UCSD-AML1 (cell line): Measurements from ENCODE around the gene PSRC1.

Source experiments
- DNase-seq: peaks from one replicate; lab custom pipeline; 2025; ENCODE audit not compliant: unreplicated experiment; lab: John Stamatoyannopoulos, UW

PSRC1 gene

GRCh38 chr1:109272831-109273547 lies 10.0 kb downstream of the PSRC1 start:
- no peak for DNase-seq

DNA sequence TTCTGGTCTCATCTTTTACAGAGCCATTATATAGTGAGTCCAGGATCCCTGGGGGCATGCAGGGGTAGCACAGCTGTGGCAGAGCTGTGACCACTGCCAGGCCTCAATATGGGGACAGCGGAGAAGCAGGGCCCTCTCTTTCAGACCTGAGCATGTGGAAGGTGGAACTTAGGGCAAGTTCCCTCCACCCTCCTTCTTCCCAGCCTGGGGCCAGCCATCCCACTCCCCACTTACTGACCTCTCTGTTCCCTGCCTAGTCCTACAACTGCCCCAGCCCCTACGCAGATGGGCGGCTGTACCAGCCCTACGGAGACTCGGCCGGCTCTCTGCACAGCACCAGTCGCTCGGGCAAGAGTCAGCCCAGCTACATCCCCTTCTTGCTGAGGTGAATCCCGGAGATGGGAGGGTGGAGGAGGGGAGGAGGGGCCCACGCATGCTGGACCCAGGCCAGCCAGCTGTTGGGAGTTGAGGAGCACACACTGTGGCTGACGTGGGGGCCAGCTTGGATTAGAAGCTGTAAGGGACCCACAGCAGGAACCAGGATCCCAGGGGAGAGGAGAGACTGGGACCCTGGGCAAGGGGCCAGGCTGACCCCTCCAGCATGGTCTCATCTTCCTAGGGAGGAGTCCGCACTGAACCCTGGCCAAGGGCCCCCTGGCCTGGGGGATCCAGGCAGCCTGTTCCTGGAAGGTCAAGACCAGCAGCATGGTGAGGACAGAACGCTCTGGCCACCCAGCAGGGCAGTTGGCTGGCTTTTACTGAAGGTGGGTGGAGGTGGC lies 10.7 kb downstream of the PSRC1 start:
- DNase-seq = no peak

DNA sequence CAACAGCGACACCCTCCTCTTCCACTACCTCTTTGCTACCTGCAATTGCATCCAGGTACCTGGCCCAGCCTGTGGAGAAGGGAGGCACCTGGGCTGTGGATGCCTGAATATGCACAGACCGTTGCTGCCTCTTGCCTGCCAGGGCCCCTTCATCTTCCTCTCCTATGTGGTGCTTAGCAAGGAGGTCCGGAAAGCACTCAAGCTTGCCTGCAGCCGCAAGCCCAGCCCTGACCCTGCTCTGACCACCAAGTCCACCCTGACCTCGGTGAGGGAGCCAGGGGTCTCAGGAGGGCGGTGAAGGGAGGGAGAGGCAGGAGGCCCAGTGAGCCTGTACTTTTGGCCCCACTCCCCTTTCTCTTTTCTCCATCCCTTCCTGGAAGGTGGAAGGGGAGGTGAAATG lies 11.5 kb downstream of the PSRC1 start:
- DNase-seq = no peak

- DNase-seq = no peak
Observed at GRCh38 chr1:109270623-109271317, 12.2 kb downstream of the PSRC1 start.

DNA sequence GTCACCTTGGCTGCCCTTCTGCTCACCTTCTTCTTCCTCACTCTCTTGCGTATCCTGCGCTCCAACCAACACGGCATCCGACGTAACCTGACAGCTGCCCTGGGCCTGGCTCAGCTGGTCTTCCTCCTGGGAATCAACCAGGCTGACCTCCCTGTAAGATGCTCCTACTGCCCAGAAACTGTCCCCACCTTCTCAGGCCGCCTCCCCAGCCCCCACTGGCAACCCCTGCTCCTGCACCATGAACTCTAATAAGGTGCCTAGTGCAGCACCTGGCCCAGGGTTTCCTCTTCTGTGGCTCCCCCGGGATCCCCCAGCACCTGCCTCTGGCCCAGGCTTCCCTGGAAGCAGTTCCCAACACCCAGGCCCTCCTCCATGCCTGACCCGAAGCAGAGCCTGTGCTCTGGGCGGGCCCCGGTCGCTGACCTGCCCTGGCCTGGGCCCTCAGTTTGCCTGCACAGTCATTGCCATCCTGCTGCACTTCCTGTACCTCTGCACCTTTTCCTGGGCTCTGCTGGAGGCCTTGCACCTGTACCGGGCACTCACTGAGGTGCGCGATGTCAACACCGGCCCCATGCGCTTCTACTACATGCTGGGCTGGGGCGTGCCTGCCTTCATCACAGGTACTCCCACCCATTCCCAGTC lies 12.8 kb downstream of the PSRC1 start:
- DNase-seq = no peak

DNA sequence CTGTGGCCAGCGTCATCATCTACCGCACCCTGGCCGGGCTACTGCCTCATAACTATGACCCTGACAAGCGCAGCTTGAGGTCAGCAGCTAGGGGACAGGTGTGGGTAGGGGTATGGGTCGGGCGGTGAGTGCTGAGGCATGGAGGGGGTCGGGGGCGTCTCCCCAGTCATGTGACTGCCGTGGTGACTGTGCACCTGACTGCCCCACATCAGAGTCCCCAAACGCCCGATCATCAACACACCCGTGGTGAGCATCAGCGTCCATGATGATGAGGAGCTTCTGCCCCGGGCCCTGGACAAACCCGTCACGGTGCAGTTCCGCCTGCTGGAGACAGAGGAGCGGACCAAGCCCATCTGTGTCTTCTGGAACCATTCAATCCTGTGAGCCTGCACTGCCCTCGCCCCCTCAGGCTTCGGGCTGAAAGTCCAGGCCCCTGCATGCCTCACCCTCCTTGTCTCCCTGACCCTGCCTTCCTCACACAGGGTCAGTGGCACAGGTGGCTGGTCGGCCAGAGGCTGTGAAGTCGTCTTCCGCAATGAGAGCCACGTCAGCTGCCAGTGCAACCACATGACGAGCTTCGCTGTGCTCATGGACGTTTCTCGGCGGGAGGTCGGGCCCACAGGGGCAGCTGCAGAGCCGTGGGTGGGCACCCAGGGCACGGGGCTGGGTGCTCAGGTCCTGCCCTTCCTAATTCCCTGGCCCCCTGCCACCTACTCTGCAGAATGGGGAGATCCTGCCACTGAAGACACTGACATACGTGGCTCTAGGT lies 13.5 kb downstream of the PSRC1 start:
- DNase-seq = no peak

- no peak for DNase-seq
Observed at GRCh38 chr1:109268431-109269211, 14.3 kb downstream of the PSRC1 start.

GRCh38 chr1:109267743-109268300 lies 15.1 kb downstream of the PSRC1 start:
- no peak for DNase-seq

DNA sequence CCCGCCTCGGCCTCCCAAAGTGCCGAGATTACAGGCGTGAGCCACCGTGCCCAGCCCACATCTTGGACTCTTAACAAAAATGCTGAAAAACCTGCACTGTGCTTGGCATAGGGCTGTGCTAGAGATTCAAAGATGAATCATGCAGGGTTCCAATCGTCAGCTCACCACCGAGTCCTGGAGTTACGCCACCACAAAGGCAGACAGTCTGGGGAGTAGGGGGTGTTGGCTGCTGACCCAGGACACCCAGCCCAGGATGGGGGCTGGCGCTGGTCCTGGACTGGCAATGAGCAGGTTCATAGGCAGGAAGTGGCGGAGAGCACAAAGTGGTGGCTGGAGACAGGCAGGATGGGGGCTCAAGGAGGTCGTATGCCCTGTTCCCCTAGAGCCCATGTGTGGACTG lies 16.0 kb downstream of the PSRC1 start:
- DNase-seq = no peak

DNA sequence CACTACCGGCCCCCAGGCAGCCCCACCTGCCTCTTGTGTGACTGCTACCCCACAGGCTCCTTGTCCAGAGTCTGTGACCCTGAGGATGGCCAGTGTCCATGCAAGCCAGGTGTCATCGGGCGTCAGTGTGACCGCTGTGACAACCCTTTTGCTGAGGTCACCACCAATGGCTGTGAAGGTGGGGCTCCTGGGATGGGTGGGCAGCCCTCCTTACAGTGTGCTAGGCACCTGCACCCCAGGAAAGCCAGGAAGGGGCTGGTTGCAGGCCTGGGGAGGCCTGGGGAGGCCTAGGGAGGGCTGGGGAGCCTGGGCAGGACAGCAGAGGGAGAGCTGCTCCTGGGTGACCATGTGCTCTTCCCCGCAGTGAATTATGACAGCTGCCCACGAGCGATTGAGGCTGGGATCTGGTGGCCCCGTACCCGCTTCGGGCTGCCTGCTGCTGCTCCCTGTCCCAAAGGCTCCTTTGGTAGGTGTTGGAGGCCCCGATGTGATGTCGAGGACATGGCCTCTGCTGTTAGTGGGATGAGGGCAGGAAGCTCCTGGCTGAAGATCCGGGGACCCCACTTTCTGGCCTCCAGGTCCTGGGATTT lies 17.1 kb downstream of the PSRC1 start:
- no peak for DNase-seq

DNA sequence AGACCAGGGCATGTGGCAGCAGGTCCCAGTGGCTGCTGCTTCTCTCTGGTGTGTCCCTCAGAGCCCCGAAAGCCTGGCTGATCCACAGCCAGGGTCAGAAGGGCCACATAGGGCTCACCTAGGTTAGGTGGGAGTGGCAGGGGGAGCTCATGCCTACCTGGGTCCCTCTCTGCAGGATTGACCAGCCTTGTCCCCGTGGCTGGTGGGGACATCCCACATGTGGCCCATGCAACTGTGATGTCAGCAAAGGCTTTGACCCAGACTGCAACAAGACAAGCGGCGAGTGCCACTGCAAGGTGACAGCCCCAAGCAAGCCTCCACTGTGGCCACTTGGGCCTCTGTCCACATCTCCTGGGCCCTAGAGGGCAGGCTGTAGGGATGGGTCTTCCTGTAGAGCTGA lies 17.9 kb downstream of the PSRC1 start:
- DNase-seq = no peak

GRCh38 chr1:109264379-109264755 lies 18.6 kb downstream of the PSRC1 start:
- no peak for DNase-seq

DNA sequence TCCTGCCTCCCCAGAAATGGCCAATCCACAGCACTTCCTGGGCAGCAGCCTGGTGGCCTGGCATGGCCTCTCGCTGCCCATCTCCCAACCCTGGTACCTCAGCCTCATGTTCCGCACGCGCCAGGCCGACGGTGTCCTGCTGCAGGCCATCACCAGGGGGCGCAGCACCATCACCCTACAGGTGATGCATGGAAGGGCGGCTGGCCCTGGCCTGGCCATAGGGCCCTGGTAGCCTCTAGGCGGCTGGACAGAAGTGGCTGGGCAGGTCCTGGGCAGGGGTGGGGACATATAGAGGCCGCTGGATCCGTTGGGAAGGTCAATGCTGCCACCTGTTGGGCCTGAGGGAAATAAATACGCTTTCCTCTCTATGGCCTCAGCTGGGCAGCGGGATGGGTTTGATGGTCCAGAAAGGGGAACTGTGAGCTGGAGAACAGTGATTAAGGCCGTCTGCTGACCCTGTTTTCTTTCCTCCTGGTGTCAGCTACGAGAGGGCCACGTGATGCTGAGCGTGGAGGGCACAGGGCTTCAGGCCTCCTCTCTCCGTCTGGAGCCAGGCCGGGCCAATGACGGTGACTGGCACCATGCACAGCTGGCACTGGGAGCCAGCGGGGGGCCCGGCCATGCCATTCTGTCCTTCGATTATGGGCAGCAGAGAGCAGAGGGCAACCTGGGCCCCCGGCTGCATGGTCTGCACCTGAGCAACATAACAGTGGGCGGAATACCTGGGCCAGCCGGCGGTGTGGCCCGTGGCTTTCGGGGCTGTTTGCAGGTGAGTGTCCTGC lies 19.2 kb downstream of the PSRC1 start:
- peak; percentile 80 for DNase-seq

- DNase-seq = no peak
Observed at GRCh38 chr1:109263234-109263596, 19.7 kb downstream of the PSRC1 start.

DNA sequence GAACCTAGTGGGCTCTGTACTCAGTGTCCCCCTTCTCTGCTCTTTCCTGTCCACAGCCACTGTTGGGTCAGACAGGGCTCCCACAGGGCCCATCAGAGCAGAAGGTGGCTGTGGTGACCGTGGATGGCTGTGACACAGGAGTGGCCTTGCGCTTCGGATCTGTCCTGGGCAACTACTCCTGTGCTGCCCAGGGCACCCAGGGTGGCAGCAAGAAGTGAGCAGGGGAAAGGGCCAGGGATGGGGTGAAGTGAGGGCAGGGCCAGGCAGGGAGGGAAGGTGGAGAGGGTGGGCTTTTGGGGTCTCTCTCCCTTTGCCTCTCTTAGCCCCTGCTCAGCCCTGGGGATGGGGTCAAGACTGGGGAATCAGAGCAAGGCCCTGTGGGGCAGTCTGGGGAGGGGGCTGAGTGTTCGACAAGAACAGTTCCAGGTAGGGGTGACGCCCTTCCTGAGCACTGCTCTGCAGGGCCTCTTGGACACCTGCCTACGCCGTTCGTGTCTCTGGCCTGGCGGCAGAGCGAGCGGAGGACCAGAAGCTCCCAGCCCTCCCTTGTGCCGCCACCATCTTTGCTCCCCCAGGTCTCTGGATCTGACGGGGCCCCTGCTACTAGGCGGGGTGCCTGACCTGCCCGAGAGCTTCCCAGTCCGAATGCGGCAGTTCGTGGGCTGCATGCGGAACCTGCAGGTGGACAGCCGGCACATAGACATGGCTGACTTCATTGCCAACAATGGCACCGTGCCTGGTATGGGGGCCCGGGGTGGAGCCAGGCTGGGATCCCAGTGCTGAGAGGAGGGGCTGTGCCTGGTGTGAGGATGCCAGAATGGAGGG lies 20.5 kb downstream of the PSRC1 start:
- DNase-seq = no peak

DNA sequence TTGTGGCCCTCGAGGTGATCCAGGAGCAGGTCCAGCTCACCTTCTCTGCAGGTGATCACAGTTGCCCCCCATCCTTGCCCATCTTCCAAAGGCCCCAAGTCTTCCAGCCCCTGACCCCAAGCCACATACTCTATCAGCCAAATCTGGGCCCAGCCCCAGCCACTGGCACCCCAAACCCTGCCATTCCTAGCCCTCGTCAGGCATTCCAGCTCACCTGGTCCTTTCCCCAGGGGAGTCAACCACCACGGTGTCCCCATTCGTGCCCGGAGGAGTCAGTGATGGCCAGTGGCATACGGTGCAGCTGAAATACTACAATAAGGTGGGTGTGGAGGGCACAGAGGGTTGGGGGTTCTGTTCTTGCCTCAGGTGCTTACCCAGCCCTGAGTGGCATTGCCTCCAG lies 21.4 kb downstream of the PSRC1 start:
- no peak for DNase-seq

DNA sequence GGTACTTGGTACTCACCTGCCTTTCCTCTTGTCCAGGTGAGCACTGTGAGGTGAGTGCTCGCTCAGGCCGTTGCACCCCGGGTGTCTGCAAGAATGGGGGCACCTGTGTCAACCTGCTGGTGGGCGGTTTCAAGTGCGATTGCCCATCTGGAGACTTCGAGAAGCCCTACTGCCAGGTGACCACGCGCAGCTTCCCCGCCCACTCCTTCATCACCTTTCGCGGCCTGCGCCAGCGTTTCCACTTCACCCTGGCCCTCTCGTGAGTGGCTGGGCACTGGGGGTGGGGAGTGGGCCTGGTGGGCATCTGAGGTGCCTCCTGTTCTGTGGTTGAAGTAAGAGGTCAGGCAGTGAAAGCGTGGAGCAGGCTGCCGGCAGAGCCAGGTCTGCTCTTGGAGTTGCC lies 21.9 kb downstream of the PSRC1 start:
- DNase-seq = no peak
